Effector memory CD4-positive, alpha-beta T cell (primary cell): ENCODE data around the gene MGLL.
A peak's percentile ranks its signal among the peaks of the same experiment; 100 is the strongest.

ENCODE experiments used
- DNase-seq, 3 donors: peaks; one replicate each; pipeline ENCODE4 v3.0.0-alpha.2; 2020
- H3K27ac ChIP-seq: 2 replicates; pipeline ENCODE4 v1.7.0; 2013; ENCODE audit warnings: mild to moderate bottlenecking, low read length, moderate library complexity; ENCODE audit not compliant: insufficient read depth, poor library complexity, severe bottlenecking
- H3K27me3 ChIP-seq: replicated peaks from 2 replicates; pipeline ENCODE4 v1.7.0; 2013; ENCODE audit warnings: mild to moderate bottlenecking, low read length; ENCODE audit not compliant: insufficient read depth, control insufficient read depth, poor library complexity, severe bottlenecking
- H3K36me3 ChIP-seq: 2 replicates; pipeline ENCODE4 v1.7.0; 2013; ENCODE audit warnings: mild to moderate bottlenecking, low read length, moderate library complexity; ENCODE audit not compliant: control insufficient read depth, insufficient read depth
- H3K4me1 ChIP-seq: 2 replicates; pipeline ENCODE4 v1.7.0; 2013; ENCODE audit warnings: low read length, mild to moderate bottlenecking; ENCODE audit not compliant: control insufficient read depth, insufficient read depth, poor library complexity, severe bottlenecking
- H3K4me3 ChIP-seq: 2 replicates; pipeline ENCODE4 v1.7.0; 2013; ENCODE audit warnings: low read length, low read depth, mild to moderate bottlenecking; ENCODE audit not compliant: insufficient read depth, poor library complexity, severe bottlenecking
- H3K9me3 ChIP-seq: 2 replicates; pipeline ENCODE4 v1.7.0; 2013; ENCODE audit warnings: mild to moderate bottlenecking, low read length, moderate library complexity; ENCODE audit not compliant: control insufficient read depth
- total RNA-seq, 3 donors: gene quantifications; one replicate each; lab custom pipeline; 2026; lab: John Stamatoyannopoulos, UW

The MGLL gene
- 0.61 to 2.3 (median 0.86) reads per million in 3 donors for total RNA-seq

DNA sequence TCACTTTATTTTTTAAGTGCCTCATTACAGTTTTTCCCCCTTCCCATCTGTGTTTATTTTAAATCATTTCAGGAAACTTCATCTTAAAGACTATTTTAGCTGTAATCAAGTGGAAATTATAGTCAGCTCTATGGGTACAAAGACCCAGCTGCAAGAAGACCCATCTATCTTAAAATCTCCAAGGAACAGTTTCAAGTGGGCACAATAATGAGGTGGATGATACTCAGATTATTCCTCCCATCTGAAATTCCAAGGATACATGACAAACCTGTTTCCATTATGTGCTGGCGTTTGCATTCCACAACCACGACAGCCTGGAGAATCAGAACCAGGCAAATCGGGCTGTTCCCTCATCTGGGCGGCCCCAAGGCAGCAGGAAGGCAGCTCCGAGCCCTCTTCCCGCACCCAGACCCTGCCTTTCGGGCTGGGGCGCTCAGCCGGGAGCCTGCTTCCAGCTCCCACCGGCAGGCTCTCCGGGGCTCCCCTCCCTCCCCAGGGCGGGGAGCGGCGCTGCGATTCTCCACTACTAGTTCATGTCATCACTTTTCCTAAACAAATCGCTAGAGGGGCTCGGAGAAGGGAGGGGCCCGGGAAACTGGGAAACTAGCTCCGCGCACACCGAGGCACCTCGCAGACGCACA, at the start of gene MGLL:
Gene MGLL, minus strand, starts transcription at position 475 of the 641 bp plus-strand sequence. Its CDS starts 197 bp downstream, at position 278.
- no peak within 1 kb of the TSS for H3K27ac ChIP-seq
- H3K27me3 ChIP-seq: peaks cover 15% of the 10 kb centered on the region
- H3K36me3 ChIP-seq: no peaks in the 10 kb centered on the region
- no peak for DNase-seq
- H3K9me3 ChIP-seq: no peaks in the 10 kb centered on the region
- H3K4me3 ChIP-seq: peak within 1 kb of the TSS; percentile 46
- H3K4me1 ChIP-seq: peaks cover 3% of the 10 kb centered on the region

DNA sequence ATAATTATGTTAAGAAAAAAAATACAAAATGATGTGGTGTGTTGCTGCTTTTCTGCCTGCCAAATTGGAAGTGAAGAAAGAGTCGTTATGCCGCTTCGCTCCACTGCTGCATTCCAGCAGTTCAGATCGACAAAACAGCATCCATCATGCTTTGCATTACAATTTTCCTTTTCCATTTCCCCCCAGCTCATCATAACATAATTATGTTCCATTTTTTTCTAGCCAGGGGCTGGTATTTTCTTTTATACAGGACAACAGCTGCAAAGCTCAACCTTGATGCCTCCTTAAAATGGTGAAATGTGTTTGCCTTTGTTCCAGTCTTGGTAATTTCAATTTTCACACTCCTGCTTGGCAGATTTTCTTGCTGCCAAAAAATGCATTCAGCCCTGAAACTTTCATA, 47.8 kb upstream of the MGLL start:
- no peaks in the 10 kb centered on the region for H3K9me3 ChIP-seq
- DNase-seq: no peak
- no peaks in the 10 kb centered on the region for H3K4me1 ChIP-seq
- H3K36me3 ChIP-seq: no peaks in the 10 kb centered on the region
- no peak overlapping the region for H3K27ac ChIP-seq
- H3K4me3 ChIP-seq: no peak overlapping the region
- no peaks in the 10 kb centered on the region for H3K27me3 ChIP-seq

DNA sequence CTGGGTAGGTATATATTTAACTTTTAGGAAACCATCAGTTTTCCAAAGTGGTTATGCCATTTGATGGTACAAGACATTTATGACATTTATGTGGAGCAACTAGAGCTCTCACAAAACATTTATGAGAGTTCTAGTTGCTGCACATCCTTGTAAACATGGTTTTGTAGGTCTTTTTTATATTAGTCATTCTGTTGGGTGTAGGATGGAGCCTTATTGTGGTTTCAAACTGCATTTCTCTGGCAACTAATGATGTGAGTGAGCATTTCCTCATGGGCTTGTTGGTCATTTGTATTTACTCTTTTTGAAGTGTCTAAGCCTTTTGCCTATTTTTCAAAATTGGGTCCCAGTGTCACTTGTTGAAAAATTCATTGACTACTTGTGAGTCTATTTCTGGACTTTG, 45.7 kb upstream of the MGLL start:
- Histone ChIP-seq H3K9me3 (no peaks in the 10 kb centered on the region), H3K27me3 (no peaks in the 10 kb centered on the region), H3K27ac (no peak overlapping the region), H3K36me3 (no peaks in the 10 kb centered on the region), H3K4me1 (no peaks in the 10 kb centered on the region), H3K4me3 (no peak overlapping the region)
- no peak for DNase-seq

DNA sequence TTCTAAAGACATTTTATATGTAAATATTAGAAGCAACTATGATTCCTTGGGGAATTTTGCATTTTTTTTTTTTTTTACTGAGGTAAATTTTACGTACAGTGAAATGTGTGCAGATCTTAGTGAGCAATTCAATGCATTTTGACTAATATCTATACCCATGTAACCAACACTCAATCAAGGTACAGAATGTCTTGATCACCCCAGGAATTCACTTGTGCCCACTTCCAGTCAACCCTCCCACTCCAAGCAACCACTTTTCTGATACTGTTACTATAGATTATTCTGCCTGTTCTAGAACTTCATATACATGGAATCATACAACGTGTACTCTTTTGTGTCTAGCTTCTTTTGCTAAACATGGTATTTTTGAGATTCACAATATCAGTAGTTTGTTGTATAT, 45.1 kb upstream of the MGLL start:
- Histone ChIP-seq H3K36me3 (no peaks in the 10 kb centered on the region), H3K27me3 (no peaks in the 10 kb centered on the region), H3K27ac (no peak overlapping the region), H3K9me3 (no peaks in the 10 kb centered on the region), H3K4me1 (no peaks in the 10 kb centered on the region), H3K4me3 (no peak overlapping the region)
- DNase-seq: no peak

DNA sequence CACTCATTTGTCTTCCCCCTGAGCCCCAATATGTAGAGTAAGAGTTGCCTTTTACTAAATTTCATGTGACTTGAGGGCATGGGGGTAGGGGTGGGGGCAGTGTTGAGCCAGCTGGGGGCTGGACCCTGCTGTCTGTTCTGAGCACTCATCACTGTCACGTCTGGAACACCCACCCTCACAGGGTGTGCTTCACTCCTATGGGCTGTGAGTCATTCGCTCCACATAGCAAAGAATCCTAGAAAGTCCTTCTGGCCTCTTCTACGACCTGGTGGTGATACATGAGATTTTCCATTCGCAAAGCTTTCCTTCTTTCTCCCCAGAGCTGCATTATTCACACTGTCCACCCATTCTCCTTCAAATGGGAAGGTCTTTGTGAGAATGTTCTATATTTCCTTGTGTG, 43.6 kb upstream of the MGLL start:
- DNase-seq: no peak
- H3K4me1 ChIP-seq: no peaks in the 10 kb centered on the region

DNA sequence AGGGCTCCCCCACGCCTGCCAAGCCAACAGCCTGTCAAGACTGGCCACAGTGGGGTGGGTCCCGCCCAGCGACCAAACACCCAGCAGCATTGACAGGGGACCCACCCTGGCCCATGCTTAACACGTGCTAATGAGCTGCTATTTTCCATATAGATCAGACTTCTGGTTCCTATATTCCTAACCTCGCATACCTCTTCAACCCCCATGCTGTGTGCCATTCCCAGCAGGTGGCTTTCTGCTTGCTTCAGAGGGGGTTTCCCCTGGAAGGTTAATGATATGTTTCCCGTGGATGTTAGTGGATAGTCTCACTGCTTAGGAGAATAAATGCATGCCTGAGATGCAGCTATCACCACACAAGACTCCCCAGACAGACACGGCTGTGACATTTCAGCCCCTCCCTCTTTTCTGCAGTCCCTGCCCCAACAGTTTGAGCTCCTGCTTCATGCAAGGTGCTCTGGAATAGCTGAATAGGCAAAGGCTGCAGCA, 37.9 kb upstream of the MGLL start:
- Histone ChIP-seq H3K27ac (no peak overlapping the region), H3K4me3 (no peak overlapping the region), H3K9me3 (no peaks in the 10 kb centered on the region), H3K4me1 (no peaks in the 10 kb centered on the region), H3K27me3 (no peaks in the 10 kb centered on the region), H3K36me3 (no peaks in the 10 kb centered on the region)
- no peak for DNase-seq

More for the DNA sequence above, 43.6 kb upstream of the MGLL start:
- Histone ChIP-seq H3K9me3 (no peaks in the 10 kb centered on the region), H3K4me3 (no peak overlapping the region), H3K27me3 (no peaks in the 10 kb centered on the region), H3K36me3 (no peaks in the 10 kb centered on the region), H3K27ac (no peak overlapping the region)

DNA sequence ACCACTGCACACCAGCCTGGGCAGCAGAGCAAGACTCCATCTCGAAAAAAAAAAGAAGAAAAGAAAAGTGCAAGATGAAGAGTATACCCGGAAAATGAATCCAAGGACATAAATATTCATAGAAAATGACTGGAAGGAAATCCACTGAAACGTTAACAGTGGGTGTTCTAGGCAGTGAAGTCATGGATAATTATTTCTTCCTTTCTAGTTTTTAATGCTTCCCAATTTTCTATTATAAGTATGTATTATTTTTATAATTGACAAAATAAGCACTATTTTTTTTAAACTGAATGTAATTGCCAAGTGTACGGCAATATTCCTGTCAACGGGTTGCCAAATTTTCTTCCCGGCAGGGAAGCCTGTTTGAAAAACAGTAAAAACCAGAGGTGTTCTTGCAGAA, 37.4 kb upstream of the MGLL start:
- Histone ChIP-seq H3K4me1 (no peaks in the 10 kb centered on the region), H3K4me3 (no peak overlapping the region), H3K27me3 (no peaks in the 10 kb centered on the region), H3K9me3 (no peaks in the 10 kb centered on the region), H3K27ac (no peak overlapping the region), H3K36me3 (no peaks in the 10 kb centered on the region)
- DNase-seq: no peak

DNA sequence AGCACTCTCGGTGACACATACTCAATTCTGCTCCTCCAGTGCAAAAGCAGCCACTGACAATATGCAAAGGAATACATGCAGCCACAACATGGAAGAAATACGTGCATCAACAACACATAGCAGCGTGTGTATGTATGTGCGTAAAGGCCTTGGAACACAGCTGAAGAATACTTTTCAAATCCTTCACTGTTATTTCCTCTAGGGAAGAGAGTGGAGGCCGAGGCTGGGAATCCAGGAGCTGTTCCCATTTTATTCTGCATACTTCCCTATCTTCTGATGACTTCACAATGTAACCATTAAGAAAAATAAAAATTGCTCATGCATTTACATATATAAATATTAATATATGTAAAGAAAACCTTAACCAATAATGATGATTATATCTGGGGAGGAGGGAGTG, 36.6 kb upstream of the MGLL start:
- no peak for DNase-seq
- no peak overlapping the region for H3K27ac ChIP-seq
- no peak overlapping the region for H3K4me3 ChIP-seq
- no peaks in the 10 kb centered on the region for H3K4me1 ChIP-seq
- H3K36me3 ChIP-seq: no peaks in the 10 kb centered on the region
- H3K9me3 ChIP-seq: no peaks in the 10 kb centered on the region
- no peaks in the 10 kb centered on the region for H3K27me3 ChIP-seq

DNA sequence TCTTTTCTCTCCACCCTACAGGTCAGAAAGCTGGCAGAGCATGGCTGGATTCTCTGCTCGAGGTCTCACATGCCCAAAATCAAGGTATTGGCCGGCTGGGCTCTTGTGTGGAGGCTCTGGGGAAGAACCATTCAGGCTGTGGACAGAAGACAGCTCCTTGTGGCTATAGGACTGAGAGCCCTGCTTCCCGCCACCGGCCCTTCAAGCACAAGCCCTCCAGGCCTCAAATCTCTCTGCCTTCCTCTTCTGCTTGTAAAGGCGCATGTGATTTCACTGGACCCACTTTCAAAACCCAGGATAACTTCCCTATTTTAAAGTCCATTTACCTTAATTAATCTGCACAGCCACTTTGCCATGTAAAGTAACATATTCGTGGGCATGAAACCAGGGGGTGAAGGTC, 36.2 kb upstream of the MGLL start:
- Histone ChIP-seq H3K36me3 (no peaks in the 10 kb centered on the region), H3K27ac (no peak overlapping the region), H3K9me3 (no peaks in the 10 kb centered on the region), H3K4me3 (no peak overlapping the region), H3K4me1 (no peaks in the 10 kb centered on the region), H3K27me3 (no peaks in the 10 kb centered on the region)
- DNase-seq: no peak

DNA sequence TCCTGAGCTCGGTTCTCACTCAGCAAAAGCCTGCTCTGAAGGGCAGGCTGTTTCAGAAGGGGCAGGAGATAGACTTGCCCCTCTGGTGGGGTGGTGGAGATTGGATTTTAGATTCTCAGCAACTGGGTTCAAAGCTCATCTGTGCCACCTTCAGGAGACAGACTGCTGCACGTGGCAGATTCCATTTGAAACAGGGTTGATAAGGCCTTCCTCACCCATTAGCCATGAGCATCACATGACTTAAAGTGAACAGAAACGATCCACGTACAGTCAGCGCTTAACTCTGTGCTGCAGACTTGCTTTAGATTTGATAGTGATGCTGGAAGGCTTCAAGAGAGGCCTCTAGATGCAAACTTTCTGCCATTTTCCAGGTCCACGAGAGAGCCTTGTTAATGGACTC, 35.0 kb upstream of the MGLL start:
- no peaks in the 10 kb centered on the region for H3K4me1 ChIP-seq
- H3K27ac ChIP-seq: no peak overlapping the region
- no peak overlapping the region for H3K4me3 ChIP-seq
- no peaks in the 10 kb centered on the region for H3K9me3 ChIP-seq
- DNase-seq: no peak
- H3K27me3 ChIP-seq: no peaks in the 10 kb centered on the region
- H3K36me3 ChIP-seq: no peaks in the 10 kb centered on the region
